ENCODE measurements around the gene AIFM2. TPM values are rescaled to one million over a fixed set of nuclear protein-coding genes. Genes with fewer than 3 reads are reported as not detected.

The AIFM2 gene
- total and polyA plus RNA-seq, 9 of the 15 experiments (the other 6 are each of a cell fraction or from before 2014, with no cell fraction given) = 2.7 to 14.1 (median 9.2) TPM

DNA sequence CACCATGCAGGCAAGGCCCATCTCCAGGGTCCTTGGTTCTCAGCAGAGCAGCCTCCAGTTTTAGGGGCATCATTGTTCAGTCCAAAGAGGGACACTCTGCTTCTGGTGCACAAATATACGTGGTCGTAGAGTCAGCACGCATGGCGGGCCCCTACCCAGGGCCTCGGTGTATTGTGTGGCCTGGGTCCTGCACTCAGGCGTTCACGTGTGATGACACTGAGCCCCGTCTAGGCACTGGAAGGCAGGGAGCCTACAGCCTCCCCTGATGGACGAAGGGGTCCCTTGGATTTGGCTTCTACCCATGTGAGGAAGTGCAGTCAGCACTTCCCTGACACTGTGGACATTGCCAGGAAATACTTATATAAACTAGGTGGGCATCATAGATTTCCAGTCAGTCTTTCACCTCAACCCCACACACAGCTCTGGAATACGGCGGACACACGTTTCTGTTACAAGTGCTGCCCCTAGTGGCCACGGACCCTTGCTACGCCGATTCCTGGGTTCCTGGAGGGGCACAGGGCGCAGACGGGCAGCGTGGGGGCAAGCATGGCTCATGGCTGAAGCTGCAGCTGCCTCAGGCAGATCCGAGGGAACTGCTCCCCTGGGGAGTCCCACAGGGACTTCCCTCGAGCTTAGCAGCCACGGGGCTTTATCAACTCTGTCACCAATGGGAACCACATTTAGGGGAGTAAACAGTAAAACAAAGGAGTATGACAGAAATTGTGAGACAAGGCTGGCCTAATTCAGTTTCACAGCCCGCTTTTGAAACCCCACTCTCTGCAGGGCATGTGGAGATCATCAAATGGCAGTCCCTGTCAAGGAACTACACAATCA is 25.4 kb downstream of the AIFM2 start (continued):
- TF ChIP-seq CREB1 (IDR thresholded peaks at IDR 0.05) = 0 out of 2 replicates have a peak, but pooled peaks have one; percentile 11
- TF ChIP-seq CREB1 (CRISPR knock-in tag; IDR thresholded peaks at IDR 0.05) = 0 out of 2 replicates have a peak, but pooled peaks have one; percentile 27
- 0 out of 2 replicates have a peak, but pooled peaks have one; percentile 46 for TF ChIP-seq MYC (IDR thresholded peaks at IDR 0.05; ENCODE audit: low read depth, low read length)
- no peak for TF ChIP-seq MYC (CRISPR knock-in tag; IDR thresholded peaks at IDR 0.05; ENCODE audit: borderline replicate concordance, low read depth)
- no peak for TF ChIP-seq PYGO2 (tag; IDR thresholded peaks at IDR 0.05)
- TF ChIP-seq CREM (IDR thresholded peaks at IDR 0.05; ENCODE audit: low read depth) = peak; percentile 84
- TF ChIP-seq RAD21 (CRISPR knock-in tag; conservative IDR thresholded peaks at IDR 0.05 in 1 of 2, IDR thresholded peaks at IDR 0.05 in 1 of 2) = peak in 1 of 2 experiments; percentile 36; a peak in 1 of 4 replicates
- TF ChIP-seq, protein P1, sequence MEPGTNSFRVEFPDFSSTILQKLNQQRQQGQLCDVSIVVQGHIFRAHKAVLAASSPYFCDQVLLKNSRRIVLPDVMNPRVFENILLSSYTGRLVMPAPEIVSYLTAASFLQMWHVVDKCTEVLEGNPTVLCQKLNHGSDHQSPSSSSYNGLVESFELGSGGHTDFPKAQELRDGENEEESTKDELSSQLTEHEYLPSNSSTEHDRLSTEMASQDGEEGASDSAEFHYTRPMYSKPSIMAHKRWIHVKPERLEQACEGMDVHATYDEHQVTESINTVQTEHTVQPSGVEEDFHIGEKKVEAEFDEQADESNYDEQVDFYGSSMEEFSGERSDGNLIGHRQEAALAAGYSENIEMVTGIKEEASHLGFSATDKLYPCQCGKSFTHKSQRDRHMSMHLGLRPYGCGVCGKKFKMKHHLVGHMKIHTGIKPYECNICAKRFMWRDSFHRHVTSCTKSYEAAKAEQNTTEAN (CRISPR knock-in tag; IDR thresholded peaks at IDR 0.05) = no peak
- TF ChIP-seq SMC3 (conservative IDR thresholded peaks at IDR 0.05; ENCODE audit: insufficient read depth, low read depth, low read length) = 0 out of 2 replicates have a peak, but pooled peaks have one; percentile 21
- TF ChIP-seq, protein P2, sequence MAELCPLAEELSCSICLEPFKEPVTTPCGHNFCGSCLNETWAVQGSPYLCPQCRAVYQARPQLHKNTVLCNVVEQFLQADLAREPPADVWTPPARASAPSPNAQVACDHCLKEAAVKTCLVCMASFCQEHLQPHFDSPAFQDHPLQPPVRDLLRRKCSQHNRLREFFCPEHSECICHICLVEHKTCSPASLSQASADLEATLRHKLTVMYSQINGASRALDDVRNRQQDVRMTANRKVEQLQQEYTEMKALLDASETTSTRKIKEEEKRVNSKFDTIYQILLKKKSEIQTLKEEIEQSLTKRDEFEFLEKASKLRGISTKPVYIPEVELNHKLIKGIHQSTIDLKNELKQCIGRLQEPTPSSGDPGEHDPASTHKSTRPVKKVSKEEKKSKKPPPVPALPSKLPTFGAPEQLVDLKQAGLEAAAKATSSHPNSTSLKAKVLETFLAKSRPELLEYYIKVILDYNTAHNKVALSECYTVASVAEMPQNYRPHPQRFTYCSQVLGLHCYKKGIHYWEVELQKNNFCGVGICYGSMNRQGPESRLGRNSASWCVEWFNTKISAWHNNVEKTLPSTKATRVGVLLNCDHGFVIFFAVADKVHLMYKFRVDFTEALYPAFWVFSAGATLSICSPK (IDR thresholded peaks at IDR 0.05; ENCODE audit: borderline replicate concordance) = no peak
- TF ChIP-seq, protein P3, sequence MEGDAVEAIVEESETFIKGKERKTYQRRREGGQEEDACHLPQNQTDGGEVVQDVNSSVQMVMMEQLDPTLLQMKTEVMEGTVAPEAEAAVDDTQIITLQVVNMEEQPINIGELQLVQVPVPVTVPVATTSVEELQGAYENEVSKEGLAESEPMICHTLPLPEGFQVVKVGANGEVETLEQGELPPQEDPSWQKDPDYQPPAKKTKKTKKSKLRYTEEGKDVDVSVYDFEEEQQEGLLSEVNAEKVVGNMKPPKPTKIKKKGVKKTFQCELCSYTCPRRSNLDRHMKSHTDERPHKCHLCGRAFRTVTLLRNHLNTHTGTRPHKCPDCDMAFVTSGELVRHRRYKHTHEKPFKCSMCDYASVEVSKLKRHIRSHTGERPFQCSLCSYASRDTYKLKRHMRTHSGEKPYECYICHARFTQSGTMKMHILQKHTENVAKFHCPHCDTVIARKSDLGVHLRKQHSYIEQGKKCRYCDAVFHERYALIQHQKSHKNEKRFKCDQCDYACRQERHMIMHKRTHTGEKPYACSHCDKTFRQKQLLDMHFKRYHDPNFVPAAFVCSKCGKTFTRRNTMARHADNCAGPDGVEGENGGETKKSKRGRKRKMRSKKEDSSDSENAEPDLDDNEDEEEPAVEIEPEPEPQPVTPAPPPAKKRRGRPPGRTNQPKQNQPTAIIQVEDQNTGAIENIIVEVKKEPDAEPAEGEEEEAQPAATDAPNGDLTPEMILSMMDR (IDR thresholded peaks at IDR 0.05 in 2 of 3, conservative IDR thresholded peaks at IDR 0.05 in 1 of 3; ENCODE audit: insufficient read depth in 2 of 3, low read depth in 1 of 3, low read length in 3 of 3) = peak; percentile 76 to 95 (median 81)
